ENCODE data around the gene LDLRAD4. TPM values are rescaled to one million over a fixed set of nuclear protein-coding genes. Genes with fewer than 3 reads are reported as not detected.

The LDLRAD4 gene
- total and polyA plus RNA-seq, 8 donors = 14.1 to 26.6 (median 18.8) TPM

DNA sequence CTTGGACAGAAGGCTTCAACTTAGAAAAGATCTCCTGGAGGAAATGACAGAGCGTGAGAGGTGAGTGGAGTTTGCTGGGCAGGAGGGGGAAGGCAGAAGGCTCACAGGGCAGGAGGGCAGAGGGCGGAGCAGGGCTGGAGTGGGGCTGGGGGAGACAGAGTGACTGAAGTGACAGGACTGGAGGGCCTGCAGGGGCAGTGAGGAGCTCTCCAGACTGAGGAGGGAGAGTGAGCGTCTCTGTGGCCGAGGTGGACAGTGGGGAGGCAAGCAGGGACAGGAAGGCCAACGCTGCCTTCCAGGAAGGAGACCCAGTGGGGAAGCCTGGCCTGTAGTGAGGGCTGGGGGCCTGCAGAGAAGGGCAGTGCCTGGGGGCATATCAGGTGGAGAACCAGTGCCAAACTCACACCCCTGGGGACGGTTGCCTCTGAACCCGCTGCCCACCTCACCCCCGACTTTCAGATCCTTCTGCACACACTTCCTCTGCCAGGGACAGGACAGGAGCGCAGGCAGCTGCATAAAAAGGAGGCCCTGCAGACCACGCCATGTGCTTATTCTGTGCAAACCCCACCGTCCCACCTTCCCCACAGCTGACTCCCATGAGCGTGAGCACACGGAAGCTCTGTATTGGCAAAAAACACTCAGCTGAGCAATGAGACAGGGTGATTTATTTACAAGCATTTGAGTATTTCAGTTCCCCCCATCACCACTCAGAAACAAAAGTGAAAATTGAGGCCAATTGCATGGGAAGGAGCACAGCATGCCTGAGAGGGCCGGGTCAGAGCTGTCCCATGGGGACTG, 263.5 kb downstream of the LDLRAD4 start:
- intact Hi-C loops (cut with DNase I) = no loop called here
- TF ChIP-seq, protein P1, sequence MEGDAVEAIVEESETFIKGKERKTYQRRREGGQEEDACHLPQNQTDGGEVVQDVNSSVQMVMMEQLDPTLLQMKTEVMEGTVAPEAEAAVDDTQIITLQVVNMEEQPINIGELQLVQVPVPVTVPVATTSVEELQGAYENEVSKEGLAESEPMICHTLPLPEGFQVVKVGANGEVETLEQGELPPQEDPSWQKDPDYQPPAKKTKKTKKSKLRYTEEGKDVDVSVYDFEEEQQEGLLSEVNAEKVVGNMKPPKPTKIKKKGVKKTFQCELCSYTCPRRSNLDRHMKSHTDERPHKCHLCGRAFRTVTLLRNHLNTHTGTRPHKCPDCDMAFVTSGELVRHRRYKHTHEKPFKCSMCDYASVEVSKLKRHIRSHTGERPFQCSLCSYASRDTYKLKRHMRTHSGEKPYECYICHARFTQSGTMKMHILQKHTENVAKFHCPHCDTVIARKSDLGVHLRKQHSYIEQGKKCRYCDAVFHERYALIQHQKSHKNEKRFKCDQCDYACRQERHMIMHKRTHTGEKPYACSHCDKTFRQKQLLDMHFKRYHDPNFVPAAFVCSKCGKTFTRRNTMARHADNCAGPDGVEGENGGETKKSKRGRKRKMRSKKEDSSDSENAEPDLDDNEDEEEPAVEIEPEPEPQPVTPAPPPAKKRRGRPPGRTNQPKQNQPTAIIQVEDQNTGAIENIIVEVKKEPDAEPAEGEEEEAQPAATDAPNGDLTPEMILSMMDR (IDR thresholded peaks at IDR 0.05) = no peak
- Histone ChIP-seq H3K4me3 (no peak overlapping the region), H3K9me3 (no peaks in the 10 kb centered on the region), H3K27me3 (no peaks in the 10 kb centered on the region), H3K36me3 (no peaks in the 10 kb centered on the region), H3K4me1 (no peaks in the 10 kb centered on the region), H3K27ac (no peak overlapping the region)
- ATAC-seq (no peak), DNase-seq (no peak)

DNA sequence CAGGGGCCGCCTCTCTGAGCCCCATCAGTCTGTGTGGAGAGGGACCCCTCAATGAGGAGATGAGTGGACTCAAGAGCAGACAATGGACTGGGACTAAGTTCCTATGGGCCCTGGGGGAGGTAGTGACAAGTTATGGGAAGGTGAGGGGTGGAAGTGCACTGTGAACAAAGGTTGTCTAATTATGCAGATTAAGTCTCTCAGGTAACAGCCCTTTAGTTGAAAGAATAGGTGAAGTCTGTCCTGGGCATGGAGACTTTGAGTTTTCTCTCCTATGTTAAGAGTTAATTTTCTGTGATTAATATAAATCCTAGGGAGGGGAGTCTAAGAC, 264.0 kb downstream of the LDLRAD4 start:
- H3K27me3 ChIP-seq = no peaks in the 10 kb centered on the region
- no peak overlapping the region for H3K4me3 ChIP-seq
- peaks cover 0 to 1% of the 10 kb centered on the region in 2 donors for H3K36me3 ChIP-seq
- no peak overlapping the region for H3K27ac ChIP-seq
- TF ChIP-seq, protein P1 (IDR thresholded peaks at IDR 0.05) = no peak
- ATAC-seq (no peak), DNase-seq (no peak)
- intact Hi-C loops (cut with DNase I) = no loop called here
- H3K4me1 ChIP-seq = no peaks in the 10 kb centered on the region
- H3K9me3 ChIP-seq = no peaks in the 10 kb centered on the region

DNA sequence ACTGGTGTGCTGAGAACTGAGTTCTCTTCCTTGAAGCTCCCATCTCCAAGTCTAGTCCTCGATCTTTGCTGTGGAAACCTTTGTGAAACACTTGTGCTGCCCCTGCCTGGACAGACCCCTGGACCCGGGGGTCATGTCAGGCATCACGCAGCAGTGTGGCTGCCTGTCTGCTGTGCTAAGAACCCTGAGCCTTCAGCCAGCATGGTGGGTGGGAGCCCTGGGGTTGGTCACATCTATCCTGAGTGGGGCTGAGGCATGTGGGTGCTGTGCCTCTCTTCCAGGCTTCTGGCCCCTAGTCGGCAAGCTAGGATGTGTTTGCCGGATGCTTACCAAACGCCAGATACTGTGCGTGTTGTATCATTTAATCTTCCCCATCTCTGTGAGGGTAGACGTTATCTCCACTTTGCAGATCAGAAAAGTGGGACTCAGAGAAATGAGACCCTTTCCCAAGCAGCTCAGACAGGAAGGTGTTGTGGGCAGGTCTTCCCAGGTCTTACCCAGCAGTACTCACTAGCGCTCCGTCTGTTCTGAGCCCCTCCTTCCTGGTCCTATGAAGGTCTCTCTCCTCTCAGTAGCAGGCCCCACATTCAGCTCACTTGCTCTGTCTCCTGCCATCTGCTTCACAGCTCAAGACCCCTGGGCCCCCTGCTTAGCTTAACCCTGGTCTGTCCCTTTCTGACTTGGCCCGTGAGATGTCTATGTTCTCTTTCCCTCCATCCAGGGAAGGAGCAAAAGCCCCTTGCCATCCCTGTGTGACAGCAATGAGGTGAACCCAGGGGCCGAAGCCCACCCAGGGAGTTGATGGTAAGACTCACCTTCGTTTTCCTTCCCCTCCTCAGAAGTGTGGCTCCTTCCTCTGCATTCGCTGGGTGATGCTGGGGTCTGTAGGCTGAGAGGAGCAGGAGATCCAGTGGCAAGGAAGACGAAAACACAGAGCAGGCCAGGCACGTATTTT, 265.0 kb downstream of the LDLRAD4 start:
- H3K9me3 ChIP-seq = no peaks in the 10 kb centered on the region
- no peaks in the 10 kb centered on the region for H3K27me3 ChIP-seq
- intact Hi-C loops (cut with DNase I) = no loop called here
- DNase-seq (no peak), ATAC-seq (no peak)
- H3K4me3 ChIP-seq = no peak overlapping the region
- H3K36me3 ChIP-seq = peaks cover 0 to 4% of the 10 kb centered on the region in 2 donors
- H3K4me1 ChIP-seq = no peaks in the 10 kb centered on the region
- TF ChIP-seq, protein P1 (IDR thresholded peaks at IDR 0.05) = no peak
- no peak overlapping the region for H3K27ac ChIP-seq

DNA sequence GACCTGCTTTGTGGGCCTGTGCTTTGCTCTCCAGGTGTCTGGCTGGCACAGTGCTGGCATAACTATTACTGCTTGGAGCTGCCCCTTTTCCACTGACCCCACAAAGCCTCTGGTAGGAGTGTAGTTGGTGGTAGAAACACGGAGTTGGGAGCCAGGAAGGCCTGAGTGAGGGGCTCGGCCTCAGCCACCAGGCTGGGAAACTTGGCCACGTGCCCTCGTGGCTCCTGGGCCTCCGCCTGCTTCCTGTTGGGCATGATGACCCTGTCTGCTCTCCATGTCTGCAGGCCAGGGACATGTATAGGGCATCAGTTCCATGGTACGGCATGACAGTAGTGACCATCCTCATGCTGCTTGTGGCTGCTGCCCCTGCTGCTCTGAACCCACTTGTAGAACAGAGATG, 266.6 kb downstream of the LDLRAD4 start:
- ATAC-seq = no peak
- TF ChIP-seq, protein P1 (IDR thresholded peaks at IDR 0.05) = no peak
- Histone ChIP-seq H3K9me3 (no peaks in the 10 kb centered on the region), H3K4me1 (no peaks in the 10 kb centered on the region), H3K36me3 (peaks cover 0 to 4% of the 10 kb centered on the region in 2 donors), H3K4me3 (no peak overlapping the region), H3K27me3 (no peaks in the 10 kb centered on the region), H3K27ac (no peak overlapping the region)
- no peak for DNase-seq
- intact Hi-C loops (cut with DNase I) = no loop called here

DNA sequence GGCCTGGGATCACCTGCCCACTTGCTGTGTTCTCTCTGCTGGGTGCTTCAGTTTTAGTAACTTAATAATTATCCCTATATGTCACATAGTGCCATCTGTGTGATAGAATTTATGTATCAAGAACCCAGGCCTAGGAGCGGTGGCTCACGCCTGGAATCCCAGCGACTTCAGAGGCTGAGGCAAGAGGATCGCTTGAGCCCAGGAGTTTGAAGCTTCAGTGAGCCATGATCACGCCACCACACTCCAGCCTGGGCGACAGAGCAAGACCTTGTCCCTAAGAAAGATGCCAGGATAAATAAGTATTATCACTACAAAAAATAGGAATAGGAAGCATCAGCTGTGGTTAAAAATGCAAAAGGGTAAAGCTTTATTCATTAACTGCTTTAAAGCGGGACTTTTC, 267.0 kb downstream of the LDLRAD4 start:
- Histone ChIP-seq H3K4me1 (no peaks in the 10 kb centered on the region), H3K9me3 (no peaks in the 10 kb centered on the region), H3K4me3 (no peak overlapping the region), H3K27me3 (no peaks in the 10 kb centered on the region), H3K27ac (no peak overlapping the region), H3K36me3 (peaks cover 0 to 4% of the 10 kb centered on the region in 2 donors)
- ATAC-seq = no peak
- TF ChIP-seq, protein P1 (IDR thresholded peaks at IDR 0.05) = no peak
- DNase-seq = no peak
- intact Hi-C loops (cut with DNase I) = no loop called here
